ENCODE results near the gene STEEP1.

STEEP1 gene

GRCh38 chrX:119488749-119489148, 76.5 kb downstream of the STEEP1 start:
- no peak for DNase-seq (ENCODE audit: low read depth in 2 of 2)
